ENCODE data around the gene TMSB4X.
"Not testable (repeated sequence)": the region's sequence is repeated elsewhere in the genome, so short reads cannot be mapped to it uniquely, and the experiment has no call there.

Gene TMSB4X

GRCh38 chrX:12955882-12956703 lies 18.8 kb upstream of the TMSB4X start:
- DNase-seq, result peak; percentile 78

GRCh38 chrX:12956704-12957534 lies 18.0 kb upstream of the TMSB4X start:
- peak; percentile 57 for DNase-seq

DNA sequence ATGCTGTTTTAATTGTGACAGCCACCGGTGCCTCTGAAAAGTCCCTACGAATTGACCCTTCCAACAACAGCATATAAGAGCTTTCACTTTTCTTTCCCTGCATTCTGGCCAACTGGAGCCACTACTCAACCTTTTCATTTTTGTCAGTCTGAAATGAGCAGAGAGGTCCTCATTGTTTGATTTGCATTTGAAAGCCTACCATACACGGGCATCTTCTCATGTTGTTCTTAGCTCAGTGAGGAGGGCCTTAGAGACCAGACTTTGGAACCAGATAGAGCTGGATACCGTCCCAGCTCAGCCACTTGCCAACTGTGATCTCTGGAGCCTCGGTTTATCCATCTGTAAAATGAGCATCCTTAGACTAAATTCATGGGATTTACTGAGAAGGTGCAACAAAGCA lies 16.9 kb upstream of the TMSB4X start:
- no peak for DNase-seq

- DNase-seq, result no peak
These were observed 16.4 kb upstream of the TMSB4X start for GRCh38 chrX:12958461-12958860.

DNA sequence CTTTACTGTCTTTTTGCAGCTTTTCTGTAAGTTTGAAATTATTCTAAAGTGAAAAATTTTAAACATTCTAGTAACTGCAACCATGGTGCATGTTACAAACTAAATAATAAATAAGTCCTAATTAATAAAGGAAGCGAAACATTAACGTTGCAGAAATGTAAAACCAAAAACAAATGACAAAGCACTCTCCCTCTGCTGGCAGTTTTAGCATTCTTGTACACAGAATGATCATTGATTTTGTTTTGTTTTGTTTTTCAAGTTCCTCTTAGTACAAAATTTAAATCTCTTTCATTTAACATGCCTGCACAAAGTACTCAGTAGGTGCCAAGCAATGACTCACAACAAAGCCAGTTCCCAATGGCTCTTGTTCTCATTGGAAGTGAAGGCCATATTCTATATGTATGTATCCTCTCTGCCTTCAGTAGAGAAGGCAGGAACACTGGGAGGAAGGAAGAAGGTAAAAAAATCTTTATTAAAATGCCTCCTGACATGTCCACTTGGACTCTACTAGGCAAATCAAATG lies 13.7 kb upstream of the TMSB4X start:
- DNase-seq, result no peak

GRCh38 chrX:12962041-12962504 lies 12.8 kb upstream of the TMSB4X start:
- no peak for DNase-seq

DNA sequence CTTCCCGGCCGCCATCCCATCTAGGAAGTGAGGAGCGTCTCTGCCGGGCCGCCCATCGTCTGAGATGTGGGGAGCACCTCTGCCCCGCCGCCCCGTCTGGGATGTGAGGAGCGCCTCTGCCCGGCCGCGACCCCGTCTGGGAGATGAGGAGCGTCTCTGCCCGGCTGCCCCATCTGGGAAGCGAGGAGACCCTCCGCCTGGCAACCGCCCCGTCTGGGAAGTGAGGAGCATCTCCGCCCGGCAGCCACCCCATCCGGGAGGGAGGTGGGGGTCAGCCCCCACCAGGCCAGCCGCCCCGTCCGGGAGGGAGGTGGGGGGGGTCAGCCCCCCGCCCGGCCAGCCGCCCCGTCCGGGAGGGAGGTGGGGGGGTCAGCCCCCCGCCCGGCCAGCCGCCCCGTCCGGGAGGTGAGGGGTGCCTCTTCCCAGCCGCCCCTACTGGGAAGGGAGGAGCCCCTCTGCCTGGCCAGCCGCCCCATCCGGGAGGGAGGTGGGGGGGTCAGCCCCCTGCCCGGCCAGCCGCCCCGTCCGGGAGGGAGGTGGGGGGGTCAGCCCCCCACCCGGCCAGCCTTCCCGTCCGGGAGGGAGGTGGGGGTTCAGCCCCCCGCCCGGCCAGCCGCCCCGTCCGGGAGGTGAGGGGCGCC lies 11.6 kb upstream of the TMSB4X start:
- not testable (repeated sequence) for DNase-seq

GRCh38 chrX:12965131-12965940 lies 9.6 kb upstream of the TMSB4X start:
- DNase-seq, result no peak

GRCh38 chrX:12966151-12966550 lies 8.8 kb upstream of the TMSB4X start:
- no peak for DNase-seq

GRCh38 chrX:12967711-12968465 lies 7.0 kb upstream of the TMSB4X start:
- peak; percentile 52 for DNase-seq

DNA sequence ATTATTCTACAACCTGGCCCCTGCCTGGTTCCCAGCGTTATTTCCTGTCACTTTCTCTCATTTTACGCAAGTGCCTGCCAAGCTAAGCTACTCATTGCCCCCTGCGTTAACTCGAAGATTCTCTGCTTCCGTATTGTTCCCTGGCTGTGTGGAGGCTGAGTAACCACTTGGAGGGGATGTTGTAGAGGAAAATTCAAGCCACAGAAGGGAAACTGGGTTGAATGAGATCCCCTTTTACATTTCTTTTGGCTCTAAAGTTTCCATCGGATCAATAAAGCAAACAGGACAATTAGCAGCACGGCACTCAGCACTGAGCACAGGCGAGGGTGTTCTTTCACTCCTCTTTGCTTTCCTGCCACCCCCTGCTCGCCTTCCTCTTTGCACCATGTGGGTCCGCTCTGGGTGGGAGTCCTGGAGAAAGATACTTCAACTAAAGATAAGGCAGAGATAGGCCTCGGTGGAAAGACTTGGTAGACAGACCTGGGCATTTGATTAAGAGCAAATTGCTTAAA lies 4.2 kb upstream of the TMSB4X start:
- DNase-seq, result peak; percentile 48

- DNase-seq, result peak; percentile 53
These were observed 3.5 kb upstream of the TMSB4X start for GRCh38 chrX:12971282-12972003.

- DNase-seq, result no peak
These were observed 2.7 kb upstream of the TMSB4X start for GRCh38 chrX:12972243-12972642.

DNA sequence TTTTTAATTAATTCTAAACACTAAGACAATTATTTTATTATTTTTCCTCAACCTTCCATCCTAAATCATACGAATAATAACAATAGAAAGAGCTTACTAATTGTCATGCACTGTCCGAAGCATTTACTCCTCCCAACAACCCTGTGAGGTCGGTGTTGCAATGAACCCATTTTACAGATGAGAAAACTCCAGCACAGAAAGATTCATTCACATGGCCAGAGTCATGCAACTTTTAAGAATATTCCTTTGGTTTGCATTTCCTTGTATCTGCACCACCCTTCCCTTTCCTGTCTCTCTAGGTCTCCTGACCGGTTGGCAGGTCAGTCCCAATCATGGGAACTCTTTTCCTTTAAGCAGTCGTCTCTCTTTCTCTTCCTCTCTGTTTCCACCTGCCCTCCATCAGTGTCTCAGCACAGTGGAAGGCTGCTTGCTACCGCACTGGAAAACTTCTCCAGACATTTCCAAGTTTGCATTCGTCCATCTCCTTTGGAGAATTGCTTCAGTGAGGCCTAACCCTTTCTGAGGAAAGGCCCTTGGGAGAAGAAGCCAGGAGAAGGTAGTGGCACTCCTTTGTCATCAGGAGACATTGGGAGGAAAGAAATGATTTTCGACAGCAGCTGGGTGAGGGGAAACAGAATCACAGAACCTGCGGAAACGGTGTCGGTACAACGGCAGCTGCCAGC lies 1.9 kb upstream of the TMSB4X start:
- no peak for DNase-seq

GRCh38 chrX:12973561-12974304 lies 1.2 kb upstream of the TMSB4X start:
- peak; percentile 57 for DNase-seq

DNA sequence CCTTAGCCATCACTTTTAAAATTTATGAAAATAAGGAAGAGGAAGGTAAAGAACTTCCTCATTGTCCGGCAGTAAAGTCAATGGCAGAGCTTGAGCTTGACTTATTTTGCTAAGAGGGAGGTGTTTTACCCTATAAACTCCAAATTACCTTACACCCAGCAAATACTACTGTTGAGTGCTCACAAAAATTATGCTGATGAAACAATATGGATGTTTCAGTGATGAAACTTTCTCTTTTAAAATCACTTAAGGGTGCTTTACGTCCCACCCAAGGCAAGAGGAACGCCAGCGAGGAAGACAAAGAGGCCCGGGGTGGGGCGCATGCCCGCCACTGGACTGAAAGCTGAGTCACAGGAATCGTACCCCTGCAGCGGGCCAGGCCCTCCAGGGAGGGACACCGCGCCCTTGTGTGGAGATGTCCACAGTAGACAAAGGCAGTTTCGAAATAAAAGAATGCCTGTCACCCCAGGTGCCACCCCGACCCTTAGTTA lies 560 bp upstream of the TMSB4X start:
- peak; percentile 72 for DNase-seq

DNA sequence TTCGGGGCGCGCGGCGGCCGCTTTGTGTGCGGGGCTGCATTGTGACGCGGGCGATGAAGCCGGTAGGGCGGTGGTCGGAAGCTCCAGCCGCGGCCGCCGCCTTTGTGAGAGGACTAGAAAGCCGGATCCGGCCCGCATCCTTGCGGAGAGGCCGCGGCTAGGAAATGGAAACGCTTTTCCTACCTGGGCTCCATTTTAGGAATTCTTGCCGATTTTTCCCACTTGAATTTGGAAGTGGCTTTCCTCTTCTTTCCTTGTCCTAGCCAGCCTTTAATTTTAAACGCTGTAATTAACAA lies 708 bp downstream of the TMSB4X start:
- no peak for DNase-seq

DNA sequence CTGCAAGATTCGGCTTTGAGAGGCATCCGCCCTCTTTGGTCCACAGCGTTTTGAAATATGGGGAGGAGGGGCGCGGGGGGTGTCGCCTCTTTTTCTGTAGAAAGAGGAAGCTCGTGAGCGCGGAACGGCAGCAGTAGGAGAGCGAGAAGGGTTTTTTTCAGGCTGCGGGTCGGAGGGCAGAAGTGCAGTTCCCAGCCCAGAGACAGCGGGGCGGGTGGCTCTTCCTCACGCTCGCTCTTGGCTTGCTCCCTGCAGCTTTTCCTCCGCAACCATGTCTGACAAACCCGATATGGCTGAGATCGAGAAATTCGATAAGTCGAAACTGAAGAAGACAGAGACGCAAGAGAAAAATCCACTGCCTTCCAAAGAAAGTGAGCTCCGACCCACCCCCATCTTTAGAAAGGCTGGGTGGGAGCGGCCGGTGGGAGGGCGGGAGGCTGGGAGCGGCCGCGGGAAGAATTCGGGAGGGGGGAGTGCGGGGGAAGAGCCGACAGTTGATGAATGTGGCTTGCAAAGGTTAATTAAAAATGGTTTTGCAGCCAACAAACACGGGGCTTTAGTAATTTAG lies 1.2 kb downstream of the TMSB4X start:
- peak; percentile 50 for DNase-seq

Data from stimulated activated CD4-positive, alpha-beta T cell treated with anti-CD3 and anti-CD28 coated beads, Interleukin-15, amount 100 ng/mL, for 24 hours (primary cell).